ENCODE data around the gene SLC7A4.
"Not testable (repeated sequence)": the region's sequence is repeated elsewhere in the genome, so short reads cannot be mapped to it uniquely, and the experiment has no call there.

The SLC7A4 gene

DNA sequence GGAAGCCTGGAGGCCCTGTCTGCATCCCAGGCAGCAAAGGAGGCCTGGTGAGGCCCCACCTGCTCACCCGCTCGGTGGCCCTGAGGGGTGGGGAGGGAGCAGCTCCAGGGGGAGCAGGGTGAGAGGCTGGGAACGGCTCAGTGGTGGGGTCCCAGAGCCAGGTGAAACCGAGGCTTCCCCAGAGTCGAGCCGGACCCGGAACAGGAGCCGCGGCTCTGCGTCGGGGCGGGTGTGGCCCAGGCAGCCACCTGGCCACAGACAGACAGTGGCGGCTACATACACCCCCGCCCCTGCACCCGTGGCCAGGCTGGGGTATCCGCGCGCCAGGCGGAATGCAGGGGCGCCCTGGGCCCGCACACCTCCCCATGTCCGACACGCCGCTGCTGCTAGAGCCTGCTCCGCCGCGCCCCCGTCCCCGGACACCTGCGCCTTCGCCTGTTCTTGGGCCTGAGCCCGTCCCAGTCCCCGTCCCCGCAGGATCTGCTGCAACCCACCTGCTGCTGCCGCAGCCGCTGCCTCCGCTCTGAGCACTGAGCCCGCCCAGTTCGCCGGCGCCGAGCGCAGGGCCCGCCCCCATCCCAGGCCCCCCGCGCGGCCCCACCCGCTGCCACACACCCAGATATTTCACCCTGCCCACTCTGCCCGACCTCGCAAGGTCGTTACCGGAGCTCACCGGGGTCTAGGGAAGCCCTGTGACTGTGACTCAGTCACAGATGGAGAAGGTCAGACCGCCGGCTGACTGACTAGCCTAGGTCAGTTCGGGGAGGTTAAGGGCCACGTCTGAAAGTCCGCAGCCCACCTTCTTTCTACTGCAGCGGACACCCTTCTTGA lies at the start of gene SLC7A4:
SLC7A4 (minus strand) TSS at position 525 of the 831 bp plus-strand sequence. CDS start 749 bp downstream, outside the sequence.
- DNase-seq = no peak

GRCh38 chr22:21080435-21081137 lies 48.2 kb upstream of the SLC7A4 start:
- DNase-seq = no peak

GRCh38 chr22:21079493-21079892 lies 47.1 kb upstream of the SLC7A4 start:
- no peak for DNase-seq

GRCh38 chr22:21078916-21079315 lies 46.6 kb upstream of the SLC7A4 start:
- DNase-seq = no peak

GRCh38 chr22:21077884-21078508 lies 45.6 kb upstream of the SLC7A4 start:
- no peak for DNase-seq

DNA sequence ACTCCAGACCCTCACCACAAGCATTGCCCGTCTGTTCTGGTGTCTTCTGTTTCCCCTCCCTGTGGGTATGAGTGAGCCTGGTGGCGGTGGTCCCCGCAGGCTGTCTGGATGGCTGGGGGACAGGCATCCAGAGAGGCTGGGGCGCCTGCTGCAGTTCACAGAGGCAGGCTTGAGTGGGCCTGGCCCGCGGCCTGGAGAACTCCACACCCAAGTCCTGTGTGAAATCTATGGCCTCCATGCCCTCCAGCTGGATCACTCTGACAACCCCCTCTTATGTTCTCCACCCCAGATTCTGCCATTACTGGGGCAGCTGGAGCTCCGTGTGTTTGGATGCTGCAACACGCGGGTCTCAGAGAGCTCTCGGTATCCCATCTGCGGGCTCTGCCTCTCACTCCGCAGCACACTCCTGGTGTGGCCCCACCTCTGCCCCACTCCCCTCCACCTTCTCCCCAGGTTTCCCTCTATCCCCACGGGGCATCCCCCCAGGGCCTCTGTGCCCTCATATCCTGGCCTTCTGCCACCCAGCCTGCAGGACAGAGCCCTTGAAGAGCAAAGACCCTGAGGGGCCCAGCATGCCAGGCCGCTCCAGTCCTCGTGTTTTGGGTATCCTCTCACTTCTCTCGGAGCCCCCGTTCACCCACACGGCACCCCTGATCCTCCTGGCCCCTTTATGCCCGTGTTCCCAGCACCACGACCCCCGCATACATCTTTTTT lies 44.7 kb upstream of the SLC7A4 start:
- DNase-seq = no peak

GRCh38 chr22:21075516-21076138 lies 43.3 kb upstream of the SLC7A4 start:
- no peak for DNase-seq

- no peak for DNase-seq
Measured at GRCh38 chr22:21074102-21074715, 41.8 kb upstream of the SLC7A4 start.

DNA sequence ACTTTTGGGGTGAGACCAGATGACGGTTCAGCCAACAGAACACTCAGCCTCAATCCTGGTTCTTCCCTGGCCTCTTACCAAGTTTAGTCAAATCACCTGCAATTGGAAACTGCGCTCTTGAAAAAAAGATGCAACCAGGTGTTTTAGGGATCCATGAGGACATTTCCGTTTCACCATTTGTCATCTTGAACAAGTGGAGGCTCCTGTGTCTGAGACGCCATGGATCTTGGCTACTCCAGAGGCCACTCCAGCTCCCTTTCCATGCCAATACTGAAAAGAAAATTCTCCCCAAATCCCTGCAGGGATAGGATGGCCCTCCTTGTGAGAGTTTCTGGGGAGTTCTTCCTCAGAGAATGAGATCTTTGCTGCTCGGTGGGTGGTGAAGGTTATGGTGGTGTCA lies 41.1 kb upstream of the SLC7A4 start:
- DNase-seq = no peak

- no peak for DNase-seq
Measured at GRCh38 chr22:21073023-21073422, 40.7 kb upstream of the SLC7A4 start.

- not testable (repeated sequence) for DNase-seq
Measured at GRCh38 chr22:21071796-21072195, 39.4 kb upstream of the SLC7A4 start.

DNA sequence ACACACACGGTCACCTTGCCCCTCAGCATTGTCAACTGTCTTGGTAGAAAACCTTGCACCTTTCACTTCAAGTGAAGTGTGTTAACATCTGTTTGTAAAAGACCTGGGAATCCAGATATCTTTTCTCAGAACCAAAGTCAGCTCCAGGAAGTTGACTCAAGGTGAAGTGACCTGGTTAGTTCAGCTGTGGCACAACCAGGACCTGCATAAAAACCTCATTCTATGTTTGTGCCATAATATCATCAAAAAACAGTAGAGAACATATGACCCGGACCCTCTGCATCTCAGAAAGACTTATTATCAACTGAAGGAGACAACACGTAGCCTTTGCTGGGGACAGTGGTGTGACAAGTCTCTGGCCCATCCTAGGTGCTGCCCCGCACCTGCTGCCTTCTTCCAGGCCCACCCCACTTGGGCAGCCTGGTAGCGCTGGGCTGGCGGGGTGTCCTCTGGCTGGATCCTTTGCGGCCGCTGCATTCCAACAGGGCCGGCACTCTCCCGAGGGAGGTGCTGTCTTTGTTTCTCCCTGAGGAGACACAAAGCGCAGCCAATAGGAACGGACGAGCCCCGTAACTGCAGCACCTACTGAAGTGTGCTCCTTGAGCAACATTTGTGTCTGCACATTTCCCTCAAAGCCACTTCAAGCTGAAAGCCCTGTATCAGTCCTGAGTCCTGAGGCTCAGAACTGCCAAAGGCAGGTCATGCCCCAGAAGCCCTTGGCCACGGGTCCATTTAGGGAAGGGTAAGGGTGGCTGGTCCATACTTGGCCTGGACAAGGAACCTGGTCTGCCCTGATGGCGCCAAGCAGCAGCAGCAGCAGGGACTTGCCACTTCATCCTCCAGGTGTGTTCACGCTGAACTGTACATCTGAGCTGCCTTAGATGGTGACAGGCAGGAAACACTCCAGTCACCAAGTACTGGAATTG lies 38.6 kb upstream of the SLC7A4 start:
- DNase-seq = no peak

- DNase-seq = no peak
Measured at GRCh38 chr22:21069375-21069774, 37.0 kb upstream of the SLC7A4 start.

DNA sequence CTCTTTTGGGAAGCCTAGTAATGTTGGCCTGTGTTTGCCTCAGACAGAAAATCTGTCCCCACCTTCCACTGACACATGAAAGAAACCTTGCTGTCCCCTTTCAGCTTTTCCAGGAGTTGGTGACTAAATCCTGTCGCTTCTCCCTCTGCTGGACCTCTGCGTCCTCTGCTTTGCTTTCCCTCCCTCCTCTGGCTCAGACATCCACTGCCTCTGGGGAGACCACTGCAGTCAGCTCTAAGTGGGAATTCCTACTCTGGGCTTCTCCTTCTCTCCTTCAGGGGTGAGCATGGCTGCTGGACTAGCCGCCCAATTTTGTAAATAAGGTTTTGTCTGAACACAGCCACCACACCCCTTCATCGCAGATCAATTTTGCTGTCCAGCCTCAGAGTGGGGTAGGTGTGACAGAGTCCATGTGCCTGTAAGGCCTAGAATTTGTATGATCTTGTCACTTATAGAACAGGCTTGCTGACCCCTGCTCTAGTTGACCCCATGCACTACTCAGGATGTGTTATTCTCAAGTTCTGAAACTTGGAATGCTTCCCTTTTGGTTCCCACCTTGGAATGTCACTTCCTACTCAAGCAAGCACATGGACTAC lies 36.4 kb upstream of the SLC7A4 start:
- DNase-seq = no peak

GRCh38 chr22:21067901-21068680 lies 35.7 kb upstream of the SLC7A4 start:
- no peak for DNase-seq

- DNase-seq = no peak
Measured at GRCh38 chr22:21067075-21067900, 34.9 kb upstream of the SLC7A4 start.

DNA sequence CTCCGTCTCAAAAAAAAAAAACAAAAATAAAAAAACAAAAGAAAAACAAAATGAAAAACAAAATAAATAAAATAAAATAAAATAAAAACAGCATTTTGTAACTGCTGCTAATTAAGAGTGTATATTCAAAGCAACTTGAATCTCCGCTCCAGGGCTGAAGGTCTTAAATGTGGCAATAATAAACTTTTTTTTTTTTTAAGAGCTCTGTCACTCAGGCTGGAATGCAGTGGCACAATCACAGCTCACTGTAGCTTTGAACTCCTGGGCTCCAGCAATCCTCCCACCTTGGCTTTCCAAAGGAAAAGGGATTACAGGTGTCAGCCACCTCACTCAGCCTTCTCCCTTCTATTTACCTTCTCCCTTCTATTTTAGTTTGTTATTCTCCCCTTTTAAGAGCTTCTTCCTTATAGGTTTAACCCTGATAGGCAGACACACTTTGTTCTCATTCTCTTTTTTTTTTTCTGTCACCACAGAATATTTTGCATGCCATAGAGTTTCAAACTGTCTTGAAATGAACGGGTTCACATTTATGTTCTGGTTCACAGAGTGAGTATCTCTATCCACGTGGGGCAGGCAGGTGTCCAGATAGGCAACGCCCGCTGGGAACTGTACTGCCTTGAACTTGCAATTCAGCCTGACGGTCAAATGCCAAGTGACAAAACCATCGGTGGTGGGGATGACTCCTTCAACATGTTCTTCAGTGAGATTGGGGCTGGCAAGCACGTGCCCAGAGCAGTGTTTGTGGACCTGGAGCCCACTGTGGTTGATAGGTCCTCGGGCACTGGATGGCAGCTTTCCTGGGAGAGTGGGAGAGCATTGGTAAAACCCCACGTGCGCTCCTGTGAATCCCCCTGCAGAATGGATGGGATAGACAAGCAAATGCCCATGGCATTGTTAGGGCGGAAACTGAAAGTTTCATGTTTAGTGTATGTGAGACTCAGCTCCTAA lies 32.8 kb upstream of the SLC7A4 start:
- no peak for DNase-seq

- not testable (repeated sequence) for DNase-seq
Measured at GRCh38 chr22:21064425-21064824, 32.1 kb upstream of the SLC7A4 start.
